ENCODE results near the gene SNW1.
"Not testable (repeated sequence)": the region's sequence is repeated elsewhere in the genome, so short reads cannot be mapped to it uniquely, and the experiment has no call there.

The SNW1 gene

DNA sequence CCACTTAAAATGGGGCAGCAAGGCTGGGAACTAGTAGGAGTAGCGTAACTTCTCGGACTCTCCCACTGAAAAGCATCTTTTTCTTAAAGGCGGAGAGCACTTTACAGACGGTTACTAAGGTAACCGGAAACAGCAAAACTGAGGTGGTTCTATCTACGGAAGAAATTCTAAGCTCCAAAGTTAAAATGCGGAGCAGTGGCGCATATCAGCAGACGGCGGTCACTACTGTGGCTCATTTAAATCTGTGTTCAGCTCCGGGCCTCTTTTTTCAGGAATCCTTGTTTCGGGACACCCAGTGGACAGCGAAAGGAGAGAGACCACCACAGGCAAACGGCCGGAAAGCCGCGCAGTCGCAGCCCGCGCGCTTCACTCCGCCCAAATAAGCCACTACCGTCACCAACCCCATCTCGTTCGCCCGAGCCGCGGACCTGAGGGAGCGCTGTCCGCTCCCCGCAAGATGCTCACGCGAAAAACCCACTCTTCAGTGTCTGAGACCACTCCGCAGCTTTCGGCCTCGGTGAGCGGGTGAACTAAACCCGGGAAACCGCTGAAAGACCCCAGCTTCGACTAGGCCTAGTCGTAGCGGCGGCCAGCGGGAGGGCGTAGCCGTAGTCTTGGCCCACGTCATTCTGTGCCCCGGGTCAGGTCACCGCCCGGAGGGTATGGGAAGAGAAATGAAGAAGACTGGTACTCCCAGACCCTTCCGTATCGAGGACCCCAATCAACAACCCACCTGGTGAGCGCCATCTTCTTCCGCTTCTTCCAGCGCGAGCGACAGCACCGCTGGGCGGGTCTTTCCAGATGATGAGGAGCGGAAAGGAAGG lies at the start of gene SNW1:
TSS of gene SNW1 (minus strand) at position 776 of the 824 bp plus-strand sequence. CDS start at position 747, 29 bp downstream.
- peak; percentile 41 for DNase-seq

DNA sequence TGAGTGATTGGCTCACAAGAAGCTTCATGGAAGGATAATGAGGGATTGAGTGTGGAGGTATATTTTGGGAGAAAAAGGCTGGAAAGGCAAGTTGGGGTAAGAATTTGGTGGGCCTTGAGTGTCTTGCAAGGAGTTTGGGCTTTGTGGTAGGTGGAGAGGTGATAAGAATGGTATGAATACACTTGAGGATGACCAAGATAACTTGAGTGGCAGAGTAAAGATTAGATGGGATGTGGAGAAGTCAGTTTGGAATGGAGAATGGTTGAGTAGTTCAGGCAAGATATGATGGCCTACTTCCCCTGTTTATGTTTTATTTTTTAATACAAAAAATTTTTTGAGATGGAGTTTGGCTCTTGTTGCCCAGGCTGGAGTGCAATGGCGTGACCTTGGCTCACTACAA lies 48.1 kb upstream of the SNW1 start:
- no peak for DNase-seq

DNA sequence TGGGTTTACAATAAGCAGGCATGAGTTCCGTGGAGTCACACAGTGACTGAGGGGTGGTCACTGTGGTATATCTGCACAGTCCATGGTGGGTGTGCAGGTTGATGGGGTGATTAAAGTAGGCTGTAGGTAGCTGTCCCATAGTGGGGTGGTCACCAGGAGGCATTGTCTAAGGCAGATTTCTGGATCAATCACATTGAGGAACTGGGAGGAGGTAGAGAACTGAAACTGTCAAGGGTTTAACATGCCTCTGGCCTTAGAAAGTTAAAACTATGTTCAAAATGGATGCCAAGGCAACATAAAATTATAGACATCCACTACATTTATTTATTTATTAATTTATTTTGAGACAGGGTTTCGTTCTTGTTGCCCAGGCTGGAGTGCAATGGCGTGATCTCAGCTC lies 47.3 kb upstream of the SNW1 start:
- DNase-seq: no peak

- no peak for DNase-seq
Observed at GRCh38 chr14:77805706-77806105, 44.8 kb upstream of the SNW1 start.

DNA sequence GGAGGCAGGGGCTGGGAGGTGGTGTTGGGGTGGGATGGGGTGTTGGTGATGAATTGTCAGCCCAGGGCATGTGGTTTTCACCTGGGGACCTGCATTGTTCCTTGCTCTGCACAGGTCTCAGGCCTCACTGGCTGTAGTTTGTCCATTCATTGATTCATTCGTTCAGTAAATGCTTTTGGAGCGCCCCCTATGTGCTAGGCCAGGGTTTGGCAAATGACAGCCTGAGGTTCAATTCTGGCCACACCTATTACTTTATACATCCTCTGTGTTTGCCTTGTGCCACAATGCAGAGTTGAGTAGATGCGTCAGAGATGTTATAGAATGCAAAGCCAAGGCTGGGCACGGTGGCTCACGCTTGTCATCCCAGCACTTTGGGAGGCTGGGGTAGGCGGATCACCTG lies 43.6 kb upstream of the SNW1 start:
- no peak for DNase-seq

DNA sequence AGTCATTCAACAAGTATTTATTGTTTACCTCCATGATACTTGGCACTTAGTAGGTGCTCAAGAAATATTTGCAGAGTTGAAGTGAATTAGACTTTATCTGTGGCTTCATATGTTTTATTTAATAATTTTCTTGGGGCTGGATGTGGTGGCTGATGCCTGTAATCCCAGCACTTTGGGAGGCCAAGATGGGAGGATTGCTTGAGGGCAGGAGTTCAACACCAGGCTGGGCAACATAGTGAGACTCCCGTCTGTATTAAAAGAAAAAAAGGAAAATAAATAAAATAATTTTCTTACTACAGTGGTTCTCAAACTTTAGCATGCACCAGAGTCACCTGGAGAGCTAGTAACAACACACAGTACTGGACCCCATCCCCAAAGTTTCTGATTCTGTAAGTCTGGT lies 39.9 kb upstream of the SNW1 start:
- DNase-seq: no peak

DNA sequence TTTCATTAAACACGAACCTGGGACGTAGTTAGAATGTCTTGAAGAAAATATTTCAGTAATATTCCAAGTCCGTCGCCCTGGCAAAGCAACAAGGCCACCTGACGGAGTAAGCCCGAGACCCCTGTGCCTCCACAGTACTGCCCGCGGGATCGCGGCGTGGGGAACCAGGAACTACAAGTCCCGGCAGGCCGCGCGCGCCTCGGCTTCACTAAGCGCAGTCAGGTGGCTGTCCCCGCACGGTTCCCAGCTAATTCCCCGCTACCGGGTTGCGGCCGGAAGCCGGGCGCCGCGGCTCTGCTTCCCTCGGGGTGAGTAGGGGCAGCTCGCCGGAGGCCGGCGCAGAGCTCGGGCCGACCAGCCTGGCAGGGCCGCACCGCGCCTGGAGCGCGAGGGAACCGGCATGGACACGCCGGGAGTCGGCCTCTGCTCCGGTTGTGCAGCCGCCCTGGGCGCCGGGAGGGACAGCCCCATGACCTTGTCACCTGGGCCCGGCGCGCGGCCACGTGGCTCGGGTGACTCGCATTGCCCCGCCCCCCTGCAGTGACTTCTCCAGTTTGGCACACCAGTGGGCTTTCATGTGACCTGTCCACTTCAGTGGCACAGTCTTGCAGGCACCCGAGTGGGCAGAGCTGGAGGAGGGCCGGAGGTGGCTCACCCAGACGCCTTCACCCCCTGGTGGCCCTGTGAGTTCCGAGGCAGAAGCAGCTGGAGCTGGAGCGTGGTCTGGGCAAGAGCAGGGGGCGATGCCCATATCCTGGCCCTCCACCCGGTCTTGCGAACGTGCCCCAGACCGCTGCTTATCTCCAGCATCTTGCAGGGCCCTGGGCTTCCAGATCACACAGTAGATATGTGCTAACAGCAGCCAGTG lies 39.1 kb upstream of the SNW1 start, which contains the start of gene ADCK1:
TSS of gene ADCK1 (plus strand) at position 247 of the 868 bp plus-strand sequence. CDS start 18,870 bp downstream, outside the sequence.
- peak; percentile 81 for DNase-seq

DNA sequence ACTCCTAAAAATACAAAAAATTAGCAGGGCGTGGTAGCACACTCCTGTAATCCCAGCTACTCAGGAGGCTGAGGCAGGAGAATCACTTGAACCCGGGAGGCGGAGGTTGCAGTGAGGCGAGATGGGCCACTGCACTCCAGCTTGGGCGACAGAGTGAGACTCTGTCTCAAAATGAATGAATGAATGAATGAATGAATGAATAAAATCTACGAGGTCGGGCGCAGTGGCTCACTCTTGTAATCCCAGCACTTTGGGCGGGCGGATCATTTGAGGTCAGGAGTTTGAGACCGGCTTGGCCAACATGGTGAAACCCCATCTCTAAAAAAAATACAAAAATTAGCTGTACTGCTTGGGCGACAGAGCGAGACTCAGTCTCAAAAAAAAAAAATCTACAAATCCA lies 38.5 kb upstream of the SNW1 start:
- DNase-seq: not testable (repeated sequence)

- no peak for DNase-seq
Observed at GRCh38 chr14:77794357-77794756, 33.4 kb upstream of the SNW1 start.

- not testable (repeated sequence) for DNase-seq
Observed at GRCh38 chr14:77793255-77793654, 32.3 kb upstream of the SNW1 start.

DNA sequence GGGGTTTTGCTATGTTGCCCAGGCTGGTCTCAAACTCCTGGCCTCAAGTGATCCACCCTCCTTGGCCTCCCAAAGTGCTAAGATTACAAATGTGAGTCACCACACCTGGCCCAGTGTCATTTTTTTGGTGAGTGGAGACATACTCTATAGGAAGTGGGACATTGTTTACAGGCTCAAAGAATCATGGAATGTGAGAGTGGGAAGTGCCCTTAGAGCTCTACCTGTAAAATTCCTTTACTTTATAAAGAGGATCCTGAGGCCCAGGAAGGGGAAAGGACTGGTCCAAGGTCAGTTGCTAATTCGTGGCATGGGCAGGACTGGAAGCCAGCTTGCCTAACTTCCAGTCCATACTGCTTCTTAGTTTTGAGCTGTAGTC lies 30.3 kb upstream of the SNW1 start:
- DNase-seq: no peak

DNA sequence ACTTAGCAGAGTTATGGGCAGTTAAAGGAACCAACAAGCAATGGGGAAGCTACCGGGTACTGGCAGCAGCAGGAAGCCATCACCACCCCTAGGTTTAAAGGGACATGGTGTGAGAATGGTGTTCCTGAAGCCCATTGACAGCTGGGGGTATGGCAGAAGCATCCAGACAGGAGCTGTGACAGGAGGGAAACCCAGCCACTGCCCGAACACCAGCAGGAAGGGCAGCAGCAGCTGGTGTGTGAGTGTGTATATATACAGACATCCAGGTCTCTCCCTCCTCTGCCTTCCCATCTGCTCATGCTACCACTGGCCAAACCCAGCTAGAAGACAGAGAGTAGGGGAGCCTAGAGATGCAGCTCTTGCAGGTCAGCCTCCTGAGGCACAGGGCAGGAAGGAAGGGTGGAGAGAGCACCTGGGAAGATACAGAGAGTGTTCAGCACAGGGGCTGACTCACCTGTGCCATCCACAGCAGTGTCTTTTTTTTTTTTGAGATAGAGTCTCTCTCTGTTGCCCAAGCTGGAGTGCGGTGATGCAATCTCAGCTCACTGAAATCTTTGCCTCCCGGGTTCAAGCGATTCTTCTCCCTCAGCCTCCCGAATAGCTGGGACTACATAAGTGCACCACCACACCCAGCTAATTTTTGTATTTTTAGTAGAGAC lies 29.7 kb upstream of the SNW1 start:
- no peak for DNase-seq

DNA sequence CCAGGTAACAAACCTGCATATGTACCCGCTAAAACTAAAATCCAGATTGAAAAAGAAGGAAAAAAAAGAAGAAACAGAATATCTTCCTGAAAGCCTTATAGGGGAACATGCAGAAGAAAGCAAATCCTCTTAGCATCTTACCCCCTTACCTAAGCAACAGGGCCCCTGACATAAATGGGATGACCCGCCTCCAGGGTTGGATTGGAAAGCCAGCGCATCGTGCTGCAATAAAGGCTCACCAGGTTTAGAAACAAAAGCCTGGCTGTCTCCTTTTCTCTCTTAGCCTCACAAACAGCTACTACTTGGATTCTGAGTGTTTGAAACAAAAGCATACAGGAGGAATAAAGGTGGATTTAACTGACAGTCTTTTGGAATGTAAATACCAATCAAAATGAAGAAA lies 25.2 kb upstream of the SNW1 start:
- DNase-seq: no peak

DNA sequence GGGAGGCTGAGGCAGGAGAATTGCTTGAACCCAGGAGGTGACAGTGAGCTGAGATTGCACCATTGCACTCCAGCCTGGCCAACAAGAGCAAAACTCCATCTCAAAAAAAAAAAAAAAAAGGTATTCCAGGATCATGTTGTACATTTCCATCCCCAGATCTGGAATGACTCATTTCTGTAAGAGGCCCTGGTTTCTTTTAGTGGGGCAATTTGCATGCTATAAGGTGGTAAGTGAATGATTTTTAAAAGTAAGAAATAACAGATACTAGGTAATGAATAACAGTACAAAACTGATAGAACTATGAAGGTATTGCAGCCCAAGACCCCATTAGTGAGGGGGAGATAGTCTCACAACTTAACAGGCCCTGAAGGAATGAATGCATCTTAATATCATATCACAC lies 21.2 kb upstream of the SNW1 start:
- DNase-seq: no peak

- DNase-seq: not testable (repeated sequence)
Observed at GRCh38 chr14:77773966-77774365, 13.0 kb upstream of the SNW1 start.

DNA sequence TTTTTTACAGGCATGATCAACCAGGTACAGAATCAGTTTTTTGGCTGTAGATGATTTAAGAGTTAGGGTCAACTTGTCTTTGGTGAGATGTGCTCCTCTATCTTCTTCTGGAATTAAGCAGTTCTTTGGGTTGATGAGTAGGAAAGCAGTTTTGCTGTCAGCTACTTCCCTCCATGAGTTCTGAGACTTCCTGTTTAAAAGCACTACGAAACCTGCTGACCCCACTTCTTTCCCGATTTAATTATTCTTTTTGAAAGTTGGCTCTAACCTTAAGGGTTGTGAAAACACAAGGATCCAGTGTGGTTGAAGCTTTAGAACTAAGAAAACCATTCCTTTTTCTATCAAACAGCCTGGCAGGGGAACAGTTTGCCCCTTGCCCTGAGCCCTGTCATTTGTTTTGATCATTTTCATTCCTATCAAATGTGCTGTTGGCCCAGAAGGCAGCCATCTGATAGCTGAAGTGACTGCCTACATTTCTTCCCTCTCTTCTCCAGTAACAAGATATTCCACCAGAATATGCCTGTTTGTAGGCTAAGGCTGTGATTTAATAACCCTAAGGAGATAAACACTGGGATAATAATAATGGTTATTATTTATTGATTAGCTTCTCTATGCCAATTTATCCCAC lies 7.6 kb upstream of the SNW1 start:
- DNase-seq: not testable (repeated sequence)

DNA sequence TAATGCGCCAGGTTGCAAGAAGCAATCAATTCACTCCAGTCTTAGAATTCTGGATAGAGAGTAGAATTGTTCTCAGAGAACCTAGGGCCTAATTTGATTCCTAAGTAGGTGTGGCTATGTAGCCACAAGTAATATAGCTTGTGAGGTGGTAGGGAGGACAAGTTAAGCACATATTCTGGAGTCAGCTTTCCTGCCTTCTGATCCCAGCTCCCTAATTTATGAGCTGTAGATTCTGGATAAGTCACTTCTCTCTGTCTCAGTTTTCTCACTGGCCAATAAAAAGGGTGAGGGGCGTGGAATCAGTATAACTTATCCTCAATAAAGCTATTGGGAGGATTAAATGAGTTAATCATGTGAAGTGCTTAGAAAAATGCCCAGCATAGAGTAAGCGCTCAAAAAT lies 3.0 kb upstream of the SNW1 start:
- DNase-seq: no peak

DNA sequence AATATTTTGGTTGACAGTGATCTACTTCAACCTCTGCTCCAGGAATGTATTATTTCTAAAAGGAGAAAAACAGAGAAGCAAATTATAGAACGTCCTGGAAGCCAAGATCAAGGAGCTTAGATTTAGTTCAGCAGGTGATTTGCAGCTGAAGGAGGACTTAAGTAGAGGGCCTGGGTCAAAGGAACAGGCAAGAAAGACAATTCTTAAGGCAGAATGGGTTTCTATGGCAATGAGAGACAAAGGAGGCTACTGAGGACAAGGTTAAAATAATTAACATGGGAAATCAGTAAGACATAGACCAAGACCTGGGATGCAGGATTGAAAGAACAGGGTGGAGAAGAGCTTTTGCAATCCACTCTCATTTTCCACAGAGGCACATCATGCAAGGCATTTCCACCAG lies 2.4 kb upstream of the SNW1 start:
- no peak for DNase-seq

- DNase-seq: peak; percentile 92
Observed at GRCh38 chr14:77761205-77761931, 412 bp upstream of the SNW1 start.

- no peak for DNase-seq
Observed at GRCh38 chr14:77752799-77753516, 8.0 kb downstream of the SNW1 start.

- DNase-seq: no peak
Observed at GRCh38 chr14:77752266-77752665, 8.7 kb downstream of the SNW1 start.
